Mammary epithelial cell (primary cell): ENCODE data around the gene GRN.

Experiments
- EZH2 ChIP-seq: IDR thresholded peaks from 2 replicates; pipeline ENCODE4 v1.6.1; 2012; ENCODE audit warnings: low read length, inconsistent platforms, borderline replicate concordance
- TF ChIP-seq, protein P1 (sequence below), 2 donors: IDR thresholded peaks in 1 of 2; conservative IDR thresholded peaks in 1 of 2; 2 replicates each; pipeline ENCODE4 v1.5.1; 2011 to 2012; ENCODE audit warnings: inconsistent platforms in 2 of 2, low read length in 2 of 2, mild to moderate bottlenecking in 2 of 2, control low read depth in 1 of 2, low read depth in 1 of 2; ENCODE audit not compliant: insufficient read depth in 1 of 2; ENCODE audit errors: extremely low read depth in 1 of 2

DNA sequence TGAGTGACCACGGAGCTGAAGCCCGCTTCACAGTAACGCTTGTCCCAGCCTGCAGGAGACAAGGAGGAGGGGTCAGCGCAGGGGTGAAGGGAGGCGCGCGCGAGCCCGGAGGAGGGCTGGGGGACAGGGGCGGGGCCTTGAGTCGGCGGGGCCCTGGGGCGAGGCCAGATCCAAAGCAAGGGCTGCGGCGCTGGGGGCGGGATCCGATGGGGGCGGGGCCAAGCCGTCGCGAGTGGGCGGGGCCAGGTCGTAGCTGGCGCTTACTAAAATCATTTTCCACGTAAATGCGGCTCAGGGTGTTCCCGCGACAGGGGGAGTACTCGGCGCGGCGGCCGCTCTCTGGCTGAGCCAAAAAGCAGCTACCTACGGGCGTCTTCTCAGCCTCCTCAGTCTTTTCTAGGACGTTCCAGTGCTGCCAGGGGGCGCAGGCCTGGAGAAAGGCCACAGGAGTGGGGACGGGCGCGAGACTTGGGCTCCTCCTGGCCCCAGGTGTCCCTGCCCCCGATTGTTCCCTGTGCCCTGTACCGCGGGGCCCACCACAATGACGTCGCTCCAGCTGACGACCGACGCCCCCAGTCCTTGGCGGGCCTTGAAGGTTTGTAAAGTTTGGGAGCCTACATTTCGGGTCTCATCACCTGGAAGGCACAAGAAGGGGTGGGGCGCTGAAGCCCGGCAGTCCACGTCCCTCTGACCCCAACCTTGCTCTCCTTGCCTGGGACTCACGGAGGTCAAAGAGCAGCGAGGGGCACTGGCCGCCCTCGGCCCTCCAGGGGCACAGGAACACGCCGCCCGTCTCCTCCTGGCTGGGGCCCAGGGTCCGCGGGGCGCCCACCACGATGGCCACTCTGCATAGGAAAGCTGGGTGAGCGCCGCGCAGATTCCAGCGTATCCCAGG, 40.4 kb downstream of the GRN start:
- TF ChIP-seq, protein P1, sequence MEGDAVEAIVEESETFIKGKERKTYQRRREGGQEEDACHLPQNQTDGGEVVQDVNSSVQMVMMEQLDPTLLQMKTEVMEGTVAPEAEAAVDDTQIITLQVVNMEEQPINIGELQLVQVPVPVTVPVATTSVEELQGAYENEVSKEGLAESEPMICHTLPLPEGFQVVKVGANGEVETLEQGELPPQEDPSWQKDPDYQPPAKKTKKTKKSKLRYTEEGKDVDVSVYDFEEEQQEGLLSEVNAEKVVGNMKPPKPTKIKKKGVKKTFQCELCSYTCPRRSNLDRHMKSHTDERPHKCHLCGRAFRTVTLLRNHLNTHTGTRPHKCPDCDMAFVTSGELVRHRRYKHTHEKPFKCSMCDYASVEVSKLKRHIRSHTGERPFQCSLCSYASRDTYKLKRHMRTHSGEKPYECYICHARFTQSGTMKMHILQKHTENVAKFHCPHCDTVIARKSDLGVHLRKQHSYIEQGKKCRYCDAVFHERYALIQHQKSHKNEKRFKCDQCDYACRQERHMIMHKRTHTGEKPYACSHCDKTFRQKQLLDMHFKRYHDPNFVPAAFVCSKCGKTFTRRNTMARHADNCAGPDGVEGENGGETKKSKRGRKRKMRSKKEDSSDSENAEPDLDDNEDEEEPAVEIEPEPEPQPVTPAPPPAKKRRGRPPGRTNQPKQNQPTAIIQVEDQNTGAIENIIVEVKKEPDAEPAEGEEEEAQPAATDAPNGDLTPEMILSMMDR (conservative IDR thresholded peaks at IDR 0.05 in 1 of 2, IDR thresholded peaks at IDR 0.05 in 1 of 2; ENCODE audit: extremely low read depth in 1 of 2, insufficient read depth in 1 of 2, low read depth in 1 of 2, low read length in 2 of 2), result no peak
- no peak for TF ChIP-seq EZH2
